Measurements from ENCODE around the gene NKX2-1.
"Not testable (repeated sequence)": the region's sequence is repeated elsewhere in the genome, so short reads cannot be mapped to it uniquely, and the experiment has no call there.

Gene NKX2-1

DNA sequence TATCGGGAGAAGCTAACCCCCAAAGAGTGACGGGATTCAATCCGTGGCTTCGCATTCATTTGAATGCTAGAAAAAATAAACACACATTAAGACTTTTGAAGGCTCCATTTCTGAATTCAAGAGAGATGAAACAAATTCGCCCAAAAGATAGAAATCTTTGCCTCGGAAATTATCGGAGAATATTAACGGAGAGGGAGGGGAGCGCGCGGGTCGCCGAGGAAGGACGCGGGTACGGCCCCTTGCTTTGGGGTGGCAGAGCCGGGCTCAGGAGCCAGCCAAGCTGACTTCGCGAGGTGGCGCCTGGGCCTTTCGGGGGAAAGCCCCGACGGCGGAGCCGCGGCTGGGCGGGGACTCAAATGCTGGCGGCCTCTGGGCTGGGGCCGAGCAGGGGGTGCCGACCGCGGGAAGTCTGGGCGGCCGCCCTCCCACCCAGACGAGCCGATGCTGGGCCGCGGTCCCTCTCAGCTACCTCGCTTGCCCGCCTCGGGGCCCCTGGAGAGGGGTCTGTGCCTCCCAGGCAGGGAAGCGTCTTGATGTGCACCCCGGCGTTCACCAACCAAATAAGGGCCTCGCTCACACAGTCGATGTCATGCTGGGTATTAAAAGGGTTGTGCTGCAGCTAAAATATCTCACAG is 14.7 kb downstream of the NKX2-1 start:
- DNase-seq = no peak

DNA sequence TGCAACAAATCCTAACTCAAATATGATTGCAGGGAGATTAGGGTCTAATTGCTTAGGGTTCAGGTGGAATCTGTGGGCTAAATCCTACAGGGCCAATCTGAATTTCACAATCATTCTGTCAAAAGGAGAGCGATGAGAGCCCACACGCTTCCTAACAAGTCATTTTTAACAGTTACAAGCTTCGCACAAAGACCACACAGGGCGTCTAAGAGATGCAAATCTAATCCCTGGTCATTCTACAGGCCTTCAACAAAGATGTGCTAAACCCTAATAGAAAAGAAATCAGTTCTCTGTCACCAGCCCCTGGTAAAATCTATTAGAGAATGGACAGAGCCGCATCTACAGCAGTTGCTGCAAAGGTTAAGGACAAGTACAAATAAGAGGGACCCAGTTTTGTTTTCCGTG is 15.3 kb downstream of the NKX2-1 start:
- no peak for DNase-seq

DNA sequence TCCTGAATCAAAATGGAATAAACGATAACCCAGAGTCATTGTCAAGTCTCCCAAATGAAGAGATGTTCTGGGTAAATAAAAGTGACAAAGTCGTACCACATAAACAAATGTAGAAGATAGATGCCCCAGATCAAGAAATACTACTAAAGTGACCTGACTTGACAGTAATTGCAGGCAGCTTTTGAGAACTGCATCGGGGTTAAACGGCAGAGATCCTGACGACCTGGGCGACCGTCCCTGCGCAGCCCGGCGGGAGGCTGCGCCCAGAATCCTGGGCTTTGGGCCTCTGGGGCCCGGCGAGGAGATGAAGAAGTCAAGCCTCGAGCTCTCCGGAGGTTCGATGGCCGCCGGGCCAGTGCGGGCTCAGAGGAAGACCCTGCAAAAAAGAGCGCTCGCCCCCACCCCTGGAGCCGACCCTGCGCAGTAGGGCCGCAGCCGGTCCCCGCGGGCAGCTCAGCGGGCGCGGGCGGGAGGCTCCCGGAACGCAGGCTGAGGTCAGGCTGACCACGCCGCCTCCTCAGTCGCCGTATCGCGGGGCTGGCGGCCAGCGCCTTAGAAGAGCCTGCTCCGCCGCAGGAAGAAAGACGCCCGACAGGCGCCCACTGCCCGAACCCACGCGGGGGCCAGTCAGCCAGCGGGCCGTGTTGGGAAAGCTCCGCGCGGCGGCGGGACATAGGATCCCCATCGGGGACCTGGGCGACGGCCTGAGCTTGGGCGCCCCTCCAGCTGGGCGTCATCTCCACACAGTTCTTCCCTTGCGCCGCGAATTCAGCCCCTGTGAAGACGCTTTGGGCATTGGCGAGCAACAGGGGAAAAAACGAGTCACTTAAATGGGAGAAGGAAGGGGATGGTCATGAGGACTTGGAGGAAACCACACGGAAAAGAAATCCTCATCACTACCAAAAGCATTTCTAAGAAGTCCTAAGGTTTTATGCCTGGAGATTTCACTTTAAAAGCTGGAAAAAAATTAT is 16.0 kb downstream of the NKX2-1 start:
- no peak for DNase-seq

DNA sequence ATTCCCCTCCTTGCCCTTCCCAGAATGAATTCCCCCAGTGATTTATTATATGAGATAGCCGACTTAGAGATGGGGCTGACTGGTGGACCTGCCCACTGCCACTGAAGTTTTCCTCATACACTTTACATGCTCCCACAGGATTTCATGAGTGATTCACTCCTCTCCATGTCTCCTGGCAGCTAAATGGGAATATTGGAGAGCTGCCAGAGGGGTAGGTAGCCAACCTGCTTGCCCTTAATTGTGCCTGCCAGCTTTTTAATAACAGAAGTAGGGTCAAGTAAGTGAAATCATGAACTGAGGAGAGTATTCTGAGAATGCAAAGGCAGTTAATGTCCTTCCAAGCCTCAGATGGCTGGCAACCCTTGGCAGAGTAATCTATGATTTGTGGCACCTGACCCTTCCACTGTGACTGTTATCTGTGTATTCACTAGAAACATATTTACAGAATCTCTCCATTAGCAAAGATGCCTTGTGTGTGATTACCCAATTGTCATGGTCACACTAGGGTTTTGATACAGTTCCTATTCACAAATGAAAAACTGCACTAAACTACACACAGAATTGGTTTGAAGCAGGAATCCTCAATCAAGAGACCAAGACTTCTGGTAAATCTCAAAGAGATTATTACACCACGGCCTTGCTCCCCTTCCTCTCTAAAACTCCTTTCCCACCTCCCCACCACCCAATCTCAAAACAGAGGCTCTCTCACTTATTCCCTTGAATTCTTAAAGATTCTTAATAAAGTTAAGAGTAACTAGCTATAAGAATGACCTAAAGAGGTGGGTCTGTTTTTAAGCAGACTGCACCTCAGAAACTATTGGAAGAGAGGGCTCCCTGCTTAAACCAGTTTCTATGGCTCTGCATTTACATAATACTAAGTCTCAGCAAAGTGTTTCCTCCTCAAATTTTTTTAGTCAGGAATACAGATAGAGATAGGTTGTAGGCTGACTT is 17.2 kb downstream of the NKX2-1 start:
- DNase-seq = no peak

DNA sequence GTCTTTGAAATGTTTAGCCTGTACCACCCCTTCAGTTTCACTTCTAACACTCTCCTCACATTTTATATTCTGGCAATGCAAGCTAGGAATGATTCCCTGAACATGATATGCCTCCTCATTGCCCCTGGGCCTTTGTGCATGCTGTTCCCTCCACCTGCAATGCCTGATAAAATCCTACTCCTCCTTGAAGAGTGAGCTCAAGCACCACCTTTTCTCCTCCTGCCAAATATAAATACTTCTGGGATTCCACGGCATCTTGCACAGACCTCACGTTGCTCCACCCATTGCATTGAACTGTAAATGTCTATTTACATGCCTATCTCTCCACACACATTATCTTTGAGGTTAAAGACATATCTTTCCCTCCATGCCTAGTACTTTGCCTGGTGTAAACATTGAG is 21.1 kb downstream of the NKX2-1 start:
- no peak for DNase-seq

DNA sequence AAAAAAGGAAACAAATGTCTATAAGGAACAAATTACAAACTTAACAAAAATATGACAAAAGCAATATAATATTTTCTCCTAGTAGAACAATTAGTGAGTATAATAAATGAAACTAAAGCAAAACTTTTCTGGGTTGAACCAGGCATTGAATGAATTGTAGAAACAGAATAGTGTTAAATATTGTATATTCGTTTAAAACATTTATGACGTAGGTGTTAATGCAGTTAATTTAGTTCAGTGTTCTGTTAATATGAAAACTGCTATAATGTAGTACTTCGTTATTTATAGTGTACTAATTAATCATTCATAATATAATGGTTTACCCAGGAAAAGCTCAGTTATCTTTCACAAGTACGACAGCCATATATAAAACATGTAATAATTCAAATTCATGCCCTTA is 23.7 kb downstream of the NKX2-1 start:
- no peak for DNase-seq

DNA sequence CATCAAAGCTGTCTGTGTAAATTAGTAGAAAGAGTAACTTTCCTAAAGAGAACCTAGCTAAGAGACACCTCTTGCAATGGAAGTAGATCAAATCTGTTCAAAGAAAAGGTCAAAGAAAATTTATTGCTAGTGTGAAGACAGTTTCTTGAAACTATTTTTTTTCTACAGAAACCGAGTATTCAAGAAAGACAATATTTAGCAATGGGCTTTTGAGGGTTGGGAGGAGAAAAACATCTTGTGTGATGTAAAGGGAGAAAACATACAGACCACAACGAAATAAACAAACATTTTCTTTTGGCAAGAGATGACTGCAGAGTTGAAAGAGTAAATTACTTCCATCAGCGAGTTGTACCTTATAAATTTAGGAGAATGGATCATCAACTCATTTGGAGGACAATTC is 24.4 kb downstream of the NKX2-1 start:
- DNase-seq = no peak

DNA sequence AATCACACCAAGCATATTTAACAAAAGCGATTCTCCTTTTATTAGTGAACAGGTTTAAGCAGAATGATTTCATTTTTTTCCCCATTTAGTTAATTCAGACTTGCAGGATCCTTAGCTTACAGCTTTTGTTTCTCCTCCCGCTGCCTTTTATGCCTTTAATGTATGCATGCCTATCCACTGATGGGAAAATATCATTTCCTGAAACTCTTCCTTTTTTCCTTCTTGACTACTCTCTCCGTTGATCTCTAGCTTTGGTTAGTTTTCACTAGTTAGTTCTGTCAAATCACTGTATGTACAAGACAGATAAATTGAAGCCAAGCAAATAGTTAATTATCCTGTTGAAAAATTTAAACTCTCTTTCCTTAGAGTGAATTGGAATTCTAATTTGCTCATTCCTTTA is 26.3 kb downstream of the NKX2-1 start:
- DNase-seq = no peak

DNA sequence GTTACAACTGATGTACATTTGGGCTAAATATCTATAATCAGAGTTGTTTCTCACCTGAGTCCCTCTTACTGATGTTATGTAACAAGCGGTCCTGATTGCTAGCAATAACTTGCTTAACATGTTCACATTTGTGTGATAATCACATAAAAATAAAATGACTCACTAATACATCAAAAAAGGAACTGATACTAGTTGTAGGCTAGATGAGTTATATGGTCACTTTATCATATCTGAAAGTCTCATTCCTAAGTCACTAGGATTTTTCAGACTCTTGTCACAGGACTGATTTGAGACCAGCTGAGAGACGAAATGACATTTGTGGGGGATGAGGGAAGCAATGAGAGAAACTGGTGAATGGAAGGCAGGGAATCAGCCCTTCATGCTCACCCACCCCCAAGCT is 34.3 kb downstream of the NKX2-1 start:
- no peak for DNase-seq

DNA sequence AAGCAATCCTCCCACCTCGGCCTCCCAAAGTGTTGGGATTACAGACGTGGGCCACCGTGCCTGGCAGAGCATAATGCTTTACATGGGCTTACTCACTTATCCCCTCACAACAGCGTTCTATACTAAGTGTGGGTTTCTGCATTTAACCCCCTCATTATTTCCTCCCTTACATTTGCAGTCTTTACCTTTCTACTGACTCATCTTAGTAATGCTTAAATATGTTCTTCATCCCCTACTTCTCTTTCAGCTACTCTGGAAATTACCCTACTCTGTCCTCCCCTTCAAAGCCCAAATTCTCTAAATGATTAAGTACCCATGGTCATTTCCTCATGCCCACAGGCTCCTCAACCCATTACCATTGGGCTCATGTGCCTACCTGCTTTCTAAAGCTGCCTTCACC is 40.7 kb downstream of the NKX2-1 start:
- no peak for DNase-seq

DNA sequence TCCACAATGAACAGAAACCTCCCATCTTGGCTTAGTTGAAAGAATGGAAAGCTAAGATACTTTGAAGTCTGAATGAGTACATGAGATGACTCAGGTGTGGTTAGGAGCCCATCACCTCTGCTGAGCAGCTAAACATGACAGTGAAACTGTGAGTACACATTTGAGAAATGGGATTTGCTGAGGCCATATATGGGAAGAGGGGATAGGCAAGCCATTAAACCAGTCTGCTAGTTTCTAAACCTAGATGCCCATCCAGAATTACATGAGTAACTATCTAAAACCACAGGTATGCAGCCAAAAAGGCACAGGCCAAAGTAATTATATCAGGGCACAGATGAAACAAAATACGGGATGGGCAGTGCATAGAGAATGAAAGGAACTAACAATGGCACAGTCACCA is 41.2 kb downstream of the NKX2-1 start:
- no peak for DNase-seq

DNA sequence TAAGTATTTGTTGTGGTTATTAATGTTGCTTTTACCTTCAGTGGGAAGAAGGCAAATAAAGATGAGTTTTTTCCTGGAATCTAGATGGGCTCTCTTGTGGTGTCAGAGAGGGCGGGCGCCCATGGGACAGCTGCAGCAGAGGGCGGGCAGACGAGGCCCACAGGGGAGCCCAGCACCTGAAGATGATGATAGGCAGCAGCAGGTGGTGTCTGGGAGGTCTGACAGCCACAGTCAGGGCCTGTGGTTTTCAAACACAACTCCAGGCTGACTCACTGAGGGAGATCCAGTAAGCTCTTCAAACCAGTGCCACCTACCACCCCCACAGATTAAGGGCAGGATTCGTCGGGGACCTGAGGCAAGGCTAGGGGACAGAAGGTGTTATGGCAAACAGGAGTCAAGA is 42.8 kb downstream of the NKX2-1 start:
- no peak for DNase-seq

DNA sequence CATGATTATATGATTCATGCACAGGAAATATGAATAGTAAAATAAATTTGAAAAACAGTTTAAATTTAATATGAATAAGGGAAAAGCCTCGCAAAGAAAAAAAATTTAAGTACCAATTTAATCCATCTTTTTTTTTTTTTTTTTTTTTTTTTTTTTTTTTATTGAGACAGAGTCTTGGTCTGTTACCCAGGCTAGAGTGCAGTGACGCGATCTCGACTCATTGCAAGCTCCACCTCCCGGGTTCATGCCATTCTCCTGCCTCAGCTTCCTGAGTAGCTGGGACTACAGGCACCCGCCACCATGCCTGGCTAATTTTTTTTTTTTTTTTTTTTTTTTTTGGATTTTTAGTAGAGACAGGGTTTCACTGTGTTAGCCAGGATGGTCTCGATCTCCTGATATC is 44.0 kb downstream of the NKX2-1 start:
- DNase-seq = not testable (repeated sequence)

DNA sequence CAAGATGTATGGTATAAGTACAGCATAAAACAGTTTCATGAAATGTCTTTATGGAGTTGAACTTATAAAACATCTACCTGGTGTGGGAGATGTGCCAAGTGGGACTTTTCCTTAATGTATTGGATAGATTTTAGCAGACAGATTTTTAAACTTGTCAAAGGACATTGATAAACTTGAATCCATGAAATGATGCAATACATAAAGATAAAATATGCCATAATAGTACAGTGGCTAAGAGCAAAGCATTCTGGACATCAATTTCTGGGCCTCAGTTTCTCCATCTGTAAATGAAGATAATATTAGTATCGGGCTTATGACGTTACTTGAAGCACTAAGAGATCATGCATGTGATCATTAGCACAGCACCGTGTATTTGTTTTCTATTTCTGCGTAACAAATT is 45.4 kb downstream of the NKX2-1 start:
- DNase-seq = no peak

DNA sequence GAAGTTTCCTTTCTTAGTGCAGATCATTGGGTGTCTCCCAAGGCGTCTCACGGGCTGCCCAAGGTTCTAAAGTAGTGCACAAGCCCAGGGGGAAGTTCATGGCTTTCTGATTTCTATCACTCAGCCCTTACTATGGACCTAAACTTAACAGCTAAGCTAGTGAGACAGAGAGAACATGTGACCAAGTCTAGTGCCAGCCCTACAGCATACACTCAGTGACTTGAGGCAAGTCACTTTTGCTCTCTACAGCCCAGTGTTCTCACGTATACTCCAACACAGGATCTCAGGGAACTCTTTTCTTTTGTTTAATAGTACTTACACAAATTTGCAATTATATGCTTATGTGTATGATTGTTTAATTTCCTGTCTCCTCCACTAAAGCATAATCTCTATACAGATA is 48.6 kb downstream of the NKX2-1 start:
- DNase-seq = no peak

DNA sequence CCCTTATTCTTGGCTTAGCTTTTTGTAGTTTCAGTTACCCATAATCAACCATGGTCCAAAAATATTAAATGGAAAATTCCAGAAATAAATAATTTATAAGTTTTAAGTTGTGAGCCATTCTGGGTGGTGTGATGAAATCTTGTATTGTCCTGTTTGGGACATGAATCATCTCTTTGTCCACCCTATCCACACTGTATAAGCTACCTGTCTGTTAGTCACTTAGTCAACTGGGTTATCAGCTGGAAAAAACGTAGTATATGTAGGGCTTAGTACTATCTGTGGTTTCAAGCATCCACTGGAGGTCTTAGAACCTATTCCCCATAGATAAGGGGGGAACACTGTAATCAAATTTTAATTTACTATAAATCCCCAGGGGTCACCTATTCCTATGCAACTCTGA is 52.7 kb downstream of the NKX2-1 start:
- DNase-seq = no peak
